ENCODE data around the gene MADD.

- TF ChIP-seq, protein P1, sequence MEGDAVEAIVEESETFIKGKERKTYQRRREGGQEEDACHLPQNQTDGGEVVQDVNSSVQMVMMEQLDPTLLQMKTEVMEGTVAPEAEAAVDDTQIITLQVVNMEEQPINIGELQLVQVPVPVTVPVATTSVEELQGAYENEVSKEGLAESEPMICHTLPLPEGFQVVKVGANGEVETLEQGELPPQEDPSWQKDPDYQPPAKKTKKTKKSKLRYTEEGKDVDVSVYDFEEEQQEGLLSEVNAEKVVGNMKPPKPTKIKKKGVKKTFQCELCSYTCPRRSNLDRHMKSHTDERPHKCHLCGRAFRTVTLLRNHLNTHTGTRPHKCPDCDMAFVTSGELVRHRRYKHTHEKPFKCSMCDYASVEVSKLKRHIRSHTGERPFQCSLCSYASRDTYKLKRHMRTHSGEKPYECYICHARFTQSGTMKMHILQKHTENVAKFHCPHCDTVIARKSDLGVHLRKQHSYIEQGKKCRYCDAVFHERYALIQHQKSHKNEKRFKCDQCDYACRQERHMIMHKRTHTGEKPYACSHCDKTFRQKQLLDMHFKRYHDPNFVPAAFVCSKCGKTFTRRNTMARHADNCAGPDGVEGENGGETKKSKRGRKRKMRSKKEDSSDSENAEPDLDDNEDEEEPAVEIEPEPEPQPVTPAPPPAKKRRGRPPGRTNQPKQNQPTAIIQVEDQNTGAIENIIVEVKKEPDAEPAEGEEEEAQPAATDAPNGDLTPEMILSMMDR (IDR thresholded peaks at IDR 0.05; ENCODE audit: poor library complexity, severe bottlenecking): no peak
- TF ChIP-seq SMC3 (conservative IDR thresholded peaks at IDR 0.05; ENCODE audit: poor library complexity): no peak
Measured at GRCh38 chr11:47353978-47354774, 84.2 kb downstream of the MADD start.
